GM12878 (cell line): ENCODE results near the gene ART3.

Source experiments
- ATF2 ChIP-seq: IDR thresholded peaks from 2 replicates; pipeline ENCODE4 v1.6.1; 2012; ENCODE audit warnings: low read length, inconsistent platforms
- BCL3 ChIP-seq: IDR thresholded peaks from 2 replicates; pipeline ENCODE4 v1.6.1; 2011; ENCODE audit warnings: borderline replicate concordance, low read depth, mild to moderate bottlenecking, moderate library complexity, low read length; ENCODE audit not compliant: insufficient read depth, poor library complexity, severe bottlenecking
- CBFB ChIP-seq: IDR thresholded peaks from 2 replicates; pipeline ENCODE4 v1.6.1; 2016; ENCODE audit warnings: antibody characterized with exemption, low read depth
- CTCF ChIP-seq, 3 experiments: IDR thresholded peaks in 2 of 3; conservative IDR thresholded peaks in 1 of 3; 2 replicates each; pipeline ENCODE4 v1.5.1; 2011; ENCODE audit warnings: low read depth in 3 of 3, low read length in 3 of 3, mild to moderate bottlenecking in 3 of 3, control low read depth in 2 of 3, moderate library complexity in 2 of 3, inconsistent platforms in 1 of 3, mixed read lengths in 1 of 3; ENCODE audit not compliant: control insufficient read depth in 2 of 3, insufficient read depth in 1 of 3; ENCODE audit errors: extremely low read depth in 1 of 3
- EGR1 ChIP-seq, 2 experiments: IDR thresholded peaks; 1 replicate in 1 of 2; 2 replicates in 1 of 2; pipeline ENCODE4 v1.6.1; 2011 to 2012; ENCODE audit warnings: low read depth in 2 of 2, low read length in 2 of 2, borderline replicate concordance in 1 of 2, mild to moderate bottlenecking in 1 of 2, moderate library complexity in 1 of 2
- HDGF ChIP-seq: fragments of 450-650 bp; IDR thresholded peaks from 2 replicates; pipeline ENCODE4 v1.6.1; 2016; ENCODE audit warnings: antibody characterized with exemption
- POLR2AphosphoS5 ChIP-seq: IDR thresholded peaks from 2 replicates; pipeline ENCODE4 v1.6.1; 2011; ENCODE audit warnings: mild to moderate bottlenecking, low read length, inconsistent platforms
- RCOR1 ChIP-seq: conservative IDR thresholded peaks from 2 replicates; pipeline ENCODE4 v1.6.1; 2012; ENCODE audit warnings: low read depth, low read length, improper control_type of control experiment
- SUZ12 ChIP-seq: fragments of 200-600 bp; sonication (generic); IDR thresholded peaks from one replicate; pipeline ENCODE4 v1.6.1; 2018; ENCODE audit warnings: antibody characterized with exemption, mild to moderate bottlenecking; ENCODE audit not compliant: unreplicated experiment
- TAF1 ChIP-seq: IDR thresholded peaks from 2 replicates; pipeline ENCODE4 v1.6.1; 2011; ENCODE audit warnings: mild to moderate bottlenecking, low read depth, low read length, borderline replicate concordance

- TF ChIP-seq RCOR1 (no peak), POLR2AphosphoS5 (no peak), CTCF (IDR thresholded peaks at IDR 0.05 in 2 of 3, conservative IDR thresholded peaks at IDR 0.05 in 1 of 3; ENCODE audit: control insufficient read depth in 2 of 3, extremely low read depth in 1 of 3, insufficient read depth in 1 of 3, low read depth in 3 of 3, low read length in 3 of 3) (no peak), SUZ12 (no peak), CBFB (no peak), TAF1 (no peak), BCL3 (no peak), ATF2 (no peak), HDGF (no peak), EGR1 (IDR thresholded peaks at IDR 0.05; ENCODE audit: borderline replicate concordance in 1 of 2, low read depth in 2 of 2, low read length in 2 of 2) (no peak)
These were observed 78.8 kb downstream of the ART3 start for GRCh38 chr4:76153356-76153755.
